PFSK-1 (cell line): ENCODE results near the gene XRRA1.

Experiments used
- FOXP2 ChIP-seq: optimal IDR thresholded peaks from 2 replicates; pipeline ENCODE3; 2011; ENCODE audit warnings: borderline replicate concordance, control low read depth, inconsistent platforms; ENCODE audit not compliant: insufficient read depth; ENCODE audit errors: extremely low read length, extremely low read depth
- POLR2AphosphoS5 ChIP-seq: IDR thresholded peaks from 2 replicates; pipeline ENCODE4 v1.6.1; 2012; ENCODE audit warnings: low read depth, mild to moderate bottlenecking, control low read depth, low read length, moderate library complexity
- SIN3A ChIP-seq: IDR thresholded peaks from 2 replicates; pipeline ENCODE4 v1.6.1; 2012; ENCODE audit warnings: mild to moderate bottlenecking, low read length, moderate library complexity, borderline replicate concordance; ENCODE audit not compliant: insufficient read depth
- TAF1 ChIP-seq: IDR thresholded peaks from 2 replicates; pipeline ENCODE4 v1.6.1; 2012; ENCODE audit warnings: low read length, control low read depth, borderline replicate concordance; ENCODE audit not compliant: insufficient read depth
- TF ChIP-seq, protein P1 (sequence below), 2 experiments: IDR thresholded peaks; 2 replicates each; pipeline versions ENCODE4 v1.6.1 to v1.8.0; 2011 to 2012; ENCODE audit warnings: low read depth in 2 of 2, low read length in 2 of 2, control low read depth in 1 of 2, inconsistent platforms in 1 of 2, mild to moderate bottlenecking in 1 of 2, moderate library complexity in 1 of 2; ENCODE audit not compliant: insufficient read depth in 1 of 2

Gene XRRA1

GRCh38 chr11:74957937-74958629, 9.2 kb upstream of the XRRA1 start:
- TF ChIP-seq FOXP2 (no peak), POLR2AphosphoS5 (no peak), SIN3A (no peak), TAF1 (no peak)
- TF ChIP-seq, protein P1, sequence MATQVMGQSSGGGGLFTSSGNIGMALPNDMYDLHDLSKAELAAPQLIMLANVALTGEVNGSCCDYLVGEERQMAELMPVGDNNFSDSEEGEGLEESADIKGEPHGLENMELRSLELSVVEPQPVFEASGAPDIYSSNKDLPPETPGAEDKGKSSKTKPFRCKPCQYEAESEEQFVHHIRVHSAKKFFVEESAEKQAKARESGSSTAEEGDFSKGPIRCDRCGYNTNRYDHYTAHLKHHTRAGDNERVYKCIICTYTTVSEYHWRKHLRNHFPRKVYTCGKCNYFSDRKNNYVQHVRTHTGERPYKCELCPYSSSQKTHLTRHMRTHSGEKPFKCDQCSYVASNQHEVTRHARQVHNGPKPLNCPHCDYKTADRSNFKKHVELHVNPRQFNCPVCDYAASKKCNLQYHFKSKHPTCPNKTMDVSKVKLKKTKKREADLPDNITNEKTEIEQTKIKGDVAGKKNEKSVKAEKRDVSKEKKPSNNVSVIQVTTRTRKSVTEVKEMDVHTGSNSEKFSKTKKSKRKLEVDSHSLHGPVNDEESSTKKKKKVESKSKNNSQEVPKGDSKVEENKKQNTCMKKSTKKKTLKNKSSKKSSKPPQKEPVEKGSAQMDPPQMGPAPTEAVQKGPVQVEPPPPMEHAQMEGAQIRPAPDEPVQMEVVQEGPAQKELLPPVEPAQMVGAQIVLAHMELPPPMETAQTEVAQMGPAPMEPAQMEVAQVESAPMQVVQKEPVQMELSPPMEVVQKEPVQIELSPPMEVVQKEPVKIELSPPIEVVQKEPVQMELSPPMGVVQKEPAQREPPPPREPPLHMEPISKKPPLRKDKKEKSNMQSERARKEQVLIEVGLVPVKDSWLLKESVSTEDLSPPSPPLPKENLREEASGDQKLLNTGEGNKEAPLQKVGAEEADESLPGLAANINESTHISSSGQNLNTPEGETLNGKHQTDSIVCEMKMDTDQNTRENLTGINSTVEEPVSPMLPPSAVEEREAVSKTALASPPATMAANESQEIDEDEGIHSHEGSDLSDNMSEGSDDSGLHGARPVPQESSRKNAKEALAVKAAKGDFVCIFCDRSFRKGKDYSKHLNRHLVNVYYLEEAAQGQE (IDR thresholded peaks at IDR 0.05; ENCODE audit: insufficient read depth in 1 of 2, low read depth in 2 of 2, low read length in 2 of 2): no peak

DNA sequence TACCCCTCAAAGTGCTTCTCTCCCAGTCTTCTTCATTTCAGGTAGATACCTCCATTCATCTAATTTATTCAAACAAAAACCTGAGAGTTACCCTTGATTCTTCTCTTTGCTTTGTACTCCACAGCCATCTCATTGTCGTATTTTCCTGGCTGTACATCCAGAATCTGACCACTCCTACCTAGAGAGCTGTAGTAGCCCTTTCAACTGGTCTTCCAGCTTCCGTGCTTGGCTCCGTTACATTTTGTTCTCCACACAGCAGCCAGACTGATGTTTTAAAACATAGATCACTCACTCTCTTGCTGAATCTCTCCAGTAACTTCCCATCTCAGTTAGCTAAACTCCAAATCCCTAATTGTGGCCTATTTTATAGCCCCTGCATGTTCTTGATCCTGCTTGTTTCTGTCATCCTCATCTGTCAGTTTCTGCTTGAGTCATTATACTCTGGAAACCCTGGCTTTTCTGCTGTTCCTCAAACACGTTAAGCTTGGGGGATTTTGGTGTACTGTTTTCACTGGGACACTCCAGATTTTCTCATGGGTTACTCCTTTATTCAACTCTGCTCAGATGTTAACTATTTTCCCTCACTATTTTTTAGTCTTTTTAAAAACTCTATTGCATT, 7.6 kb upstream of the XRRA1 start:
- TF ChIP-seq SIN3A: no peak
- no peak for TF ChIP-seq POLR2AphosphoS5
- no peak for TF ChIP-seq TAF1
- TF ChIP-seq, protein P1 (IDR thresholded peaks at IDR 0.05; ENCODE audit: insufficient read depth in 1 of 2, low read depth in 2 of 2, low read length in 2 of 2): no peak
- TF ChIP-seq FOXP2: no peak

DNA sequence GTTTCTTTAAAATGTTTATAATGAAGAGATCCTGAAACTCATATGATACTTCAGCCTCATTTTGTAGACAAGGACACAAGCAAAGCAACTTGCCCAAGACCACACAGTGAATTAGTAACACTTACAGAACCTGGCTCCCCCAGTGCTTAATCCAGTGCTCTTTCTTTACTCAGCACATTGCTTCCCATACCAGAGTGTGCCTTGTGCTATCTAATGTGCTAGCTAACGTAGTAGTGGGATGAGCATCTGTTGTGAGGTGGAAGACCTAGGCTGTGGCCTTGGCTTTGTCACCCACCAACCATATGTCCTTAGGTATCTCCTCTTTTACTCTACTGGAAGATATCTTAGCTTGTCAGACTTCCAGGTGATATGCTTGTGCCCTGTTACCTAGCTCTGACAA, 5.3 kb upstream of the XRRA1 start:
- TF ChIP-seq TAF1: no peak
- TF ChIP-seq POLR2AphosphoS5: no peak
- no peak for TF ChIP-seq FOXP2
- TF ChIP-seq SIN3A: no peak
- TF ChIP-seq, protein P1 (IDR thresholded peaks at IDR 0.05; ENCODE audit: insufficient read depth in 1 of 2, low read depth in 2 of 2, low read length in 2 of 2): no peak

GRCh38 chr11:74953451-74953850, 4.6 kb upstream of the XRRA1 start:
- TF ChIP-seq TAF1 (no peak), FOXP2 (no peak), SIN3A (no peak), POLR2AphosphoS5 (no peak)
- TF ChIP-seq, protein P1 (IDR thresholded peaks at IDR 0.05; ENCODE audit: insufficient read depth in 1 of 2, low read depth in 2 of 2, low read length in 2 of 2): no peak
